ENCODE data around the gene THAP6.
"Not testable (repeated sequence)": the region's sequence is repeated elsewhere in the genome, so short reads cannot be mapped to it uniquely, and the experiment has no call there.

THAP6 gene

GRCh38 chr4:75530556-75531322 lies 16.5 kb downstream of the THAP6 start:
- TF ChIP-seq, protein P1, sequence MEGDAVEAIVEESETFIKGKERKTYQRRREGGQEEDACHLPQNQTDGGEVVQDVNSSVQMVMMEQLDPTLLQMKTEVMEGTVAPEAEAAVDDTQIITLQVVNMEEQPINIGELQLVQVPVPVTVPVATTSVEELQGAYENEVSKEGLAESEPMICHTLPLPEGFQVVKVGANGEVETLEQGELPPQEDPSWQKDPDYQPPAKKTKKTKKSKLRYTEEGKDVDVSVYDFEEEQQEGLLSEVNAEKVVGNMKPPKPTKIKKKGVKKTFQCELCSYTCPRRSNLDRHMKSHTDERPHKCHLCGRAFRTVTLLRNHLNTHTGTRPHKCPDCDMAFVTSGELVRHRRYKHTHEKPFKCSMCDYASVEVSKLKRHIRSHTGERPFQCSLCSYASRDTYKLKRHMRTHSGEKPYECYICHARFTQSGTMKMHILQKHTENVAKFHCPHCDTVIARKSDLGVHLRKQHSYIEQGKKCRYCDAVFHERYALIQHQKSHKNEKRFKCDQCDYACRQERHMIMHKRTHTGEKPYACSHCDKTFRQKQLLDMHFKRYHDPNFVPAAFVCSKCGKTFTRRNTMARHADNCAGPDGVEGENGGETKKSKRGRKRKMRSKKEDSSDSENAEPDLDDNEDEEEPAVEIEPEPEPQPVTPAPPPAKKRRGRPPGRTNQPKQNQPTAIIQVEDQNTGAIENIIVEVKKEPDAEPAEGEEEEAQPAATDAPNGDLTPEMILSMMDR (IDR thresholded peaks at IDR 0.05) = no peak
- H3K4me3 ChIP-seq (ENCODE audit: low read depth, low read length) = no peak overlapping the region
- no peaks in the 10 kb centered on the region for H3K27me3 ChIP-seq (ENCODE audit: control insufficient read depth, insufficient read depth, low read length)
- no peaks in the 10 kb centered on the region for H3K79me2 ChIP-seq
- no peak overlapping the region for H3K27ac ChIP-seq
- H3K9me3 ChIP-seq (ENCODE audit: control insufficient read depth, low read length) = no peaks in the 10 kb centered on the region
- no peaks in the 10 kb centered on the region for H3K4me1 ChIP-seq
- H3K36me3 ChIP-seq (ENCODE audit: control insufficient read depth, insufficient read depth, low read length) = no peaks in the 10 kb centered on the region
- no peak overlapping the region for H3K4me2 ChIP-seq (ENCODE audit: low read length)
- no peak overlapping the region for H3K9ac ChIP-seq
- no peak overlapping the region for H2AFZ ChIP-seq

- not testable (repeated sequence) for H3K27ac ChIP-seq; H2AFZ ChIP-seq; H3K4me2 ChIP-seq (ENCODE audit: low read length); H3K9me3 ChIP-seq (ENCODE audit: control insufficient read depth, low read length); H3K36me3 ChIP-seq (ENCODE audit: control insufficient read depth, insufficient read depth, low read length); H3K4me3 ChIP-seq (ENCODE audit: low read depth, low read length); H3K9ac ChIP-seq; H3K4me1 ChIP-seq; H3K79me2 ChIP-seq; H3K27me3 ChIP-seq (ENCODE audit: control insufficient read depth, insufficient read depth, low read length)
Observed at GRCh38 chr4:75531536-75532143, 17.4 kb downstream of the THAP6 start.

DNA sequence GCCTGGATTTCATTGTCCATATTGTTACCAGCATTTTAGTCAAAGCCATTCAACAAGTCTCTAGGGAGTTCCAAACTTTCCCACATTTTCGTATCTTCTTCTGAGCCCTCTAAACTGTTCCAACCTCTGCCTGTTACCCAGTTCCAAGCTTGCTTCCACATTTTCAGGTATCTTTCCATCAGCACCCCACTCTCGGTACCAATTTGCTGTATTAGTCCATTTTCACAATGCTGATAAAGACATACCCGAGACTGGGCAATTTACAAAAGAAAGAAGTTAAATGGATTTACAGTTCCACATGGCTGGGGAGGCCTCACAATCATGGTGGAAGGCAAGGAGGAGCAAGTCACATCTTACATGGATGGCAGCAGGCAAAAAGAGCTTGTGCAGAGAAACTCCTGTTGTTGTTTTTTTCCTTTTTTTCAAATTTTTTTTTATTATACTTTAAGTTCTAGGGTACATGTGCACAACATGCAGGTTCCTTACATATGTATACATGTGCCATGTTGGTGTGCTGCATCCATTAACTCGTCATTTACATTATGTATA lies 19.1 kb downstream of the THAP6 start:
- not testable (repeated sequence) for H3K4me2 ChIP-seq (ENCODE audit: low read length); H3K9ac ChIP-seq; H3K4me3 ChIP-seq (ENCODE audit: low read depth, low read length); H3K4me1 ChIP-seq; H3K27me3 ChIP-seq (ENCODE audit: control insufficient read depth, insufficient read depth, low read length); H2AFZ ChIP-seq; H3K36me3 ChIP-seq (ENCODE audit: control insufficient read depth, insufficient read depth, low read length); H3K9me3 ChIP-seq (ENCODE audit: control insufficient read depth, low read length); H3K27ac ChIP-seq; H3K79me2 ChIP-seq

DNA sequence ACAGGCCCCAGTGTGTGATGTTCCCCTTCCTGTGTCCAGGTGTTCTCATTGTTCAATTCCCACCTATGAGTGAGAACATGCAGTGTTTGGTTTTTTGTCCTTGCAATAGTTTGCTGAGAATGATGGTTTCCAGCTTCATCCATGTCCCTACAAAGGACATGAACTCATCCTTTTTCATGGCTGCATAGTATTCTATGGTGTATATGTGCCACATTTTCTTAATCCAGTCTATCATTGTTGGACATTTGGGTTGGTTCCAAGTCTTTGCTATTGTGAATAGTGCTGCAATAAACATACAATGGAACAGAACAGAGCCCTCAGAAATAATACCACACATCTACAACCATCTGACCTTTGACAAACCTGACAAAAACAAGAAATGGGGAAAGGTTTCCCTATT lies 19.7 kb downstream of the THAP6 start:
- not testable (repeated sequence) for H3K79me2 ChIP-seq; H3K4me1 ChIP-seq; H3K9ac ChIP-seq; H3K27ac ChIP-seq; H3K9me3 ChIP-seq (ENCODE audit: control insufficient read depth, low read length); H3K4me2 ChIP-seq (ENCODE audit: low read length); H3K4me3 ChIP-seq (ENCODE audit: low read depth, low read length); H3K27me3 ChIP-seq (ENCODE audit: control insufficient read depth, insufficient read depth, low read length); H3K36me3 ChIP-seq (ENCODE audit: control insufficient read depth, insufficient read depth, low read length); H2AFZ ChIP-seq

GRCh38 chr4:75537308-75537707 lies 23.0 kb downstream of the THAP6 start:
- not testable (repeated sequence) for H3K27ac ChIP-seq; H3K9ac ChIP-seq; H3K36me3 ChIP-seq (ENCODE audit: control insufficient read depth, insufficient read depth, low read length); H3K9me3 ChIP-seq (ENCODE audit: control insufficient read depth, low read length); H3K79me2 ChIP-seq; H2AFZ ChIP-seq; H3K4me1 ChIP-seq; H3K4me2 ChIP-seq (ENCODE audit: low read length); H3K4me3 ChIP-seq (ENCODE audit: low read depth, low read length); H3K27me3 ChIP-seq (ENCODE audit: control insufficient read depth, insufficient read depth, low read length)

DNA sequence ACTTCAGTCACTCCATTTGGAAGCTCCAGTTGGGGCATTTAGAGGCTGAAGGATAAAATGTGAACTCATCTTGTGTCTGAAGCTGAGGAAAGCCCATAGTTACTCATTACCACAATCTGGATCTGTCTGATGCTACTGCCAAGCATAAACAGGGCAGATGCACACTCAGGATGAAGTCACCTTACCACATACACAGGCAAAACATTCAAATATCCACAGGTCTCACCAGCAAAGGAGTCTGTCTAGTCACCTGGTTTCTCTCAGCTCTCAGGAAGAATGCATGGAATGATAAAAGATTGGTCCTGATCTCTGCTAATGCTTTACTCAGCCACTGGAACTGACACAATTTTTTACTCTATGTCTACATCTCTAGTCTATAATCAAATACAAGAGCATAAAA lies 28.6 kb downstream of the THAP6 start:
- H3K9me3 ChIP-seq (ENCODE audit: control insufficient read depth, low read length) = no peaks in the 10 kb centered on the region
- no peak overlapping the region for H3K4me3 ChIP-seq (ENCODE audit: low read depth, low read length)
- H2AFZ ChIP-seq = no peak overlapping the region
- H3K27me3 ChIP-seq (ENCODE audit: control insufficient read depth, insufficient read depth, low read length) = no peaks in the 10 kb centered on the region
- no peaks in the 10 kb centered on the region for H3K4me1 ChIP-seq
- no peaks in the 10 kb centered on the region for H3K79me2 ChIP-seq
- H3K4me2 ChIP-seq (ENCODE audit: low read length) = no peak overlapping the region
- no peak overlapping the region for H3K27ac ChIP-seq
- TF ChIP-seq, protein P1 (IDR thresholded peaks at IDR 0.05) = no peak
- no peaks in the 10 kb centered on the region for H3K36me3 ChIP-seq (ENCODE audit: control insufficient read depth, insufficient read depth, low read length)
- H3K9ac ChIP-seq = no peak overlapping the region

- not testable (repeated sequence) for H3K4me1 ChIP-seq; H3K4me3 ChIP-seq (ENCODE audit: low read depth, low read length); H2AFZ ChIP-seq; H3K79me2 ChIP-seq; H3K4me2 ChIP-seq (ENCODE audit: low read length); H3K36me3 ChIP-seq (ENCODE audit: control insufficient read depth, insufficient read depth, low read length); H3K9me3 ChIP-seq (ENCODE audit: control insufficient read depth, low read length); H3K27me3 ChIP-seq (ENCODE audit: control insufficient read depth, insufficient read depth, low read length); H3K27ac ChIP-seq; H3K9ac ChIP-seq
Observed at GRCh38 chr4:75544220-75544619, 29.9 kb downstream of the THAP6 start.
